Measurements from ENCODE around the gene FOXD1. TPM values are rescaled to one million over a fixed set of nuclear protein-coding genes. Genes with fewer than 3 reads are reported as not detected.

The FOXD1 gene
- total RNA-seq, 1 experiment from 2014 or later: 4.4 TPM

GRCh38 chr5:73419117-73419464 is 29.5 kb downstream of the FOXD1 start:
- Histone ChIP-seq H3K27me3 (replicated peaks; ENCODE audit: insufficient read depth, low read depth, low read length, poor library complexity) (peaks cover 63% of the 10 kb centered on the region), H3K4me1 (ENCODE audit: insufficient read depth, low read length, poor library complexity, severe bottlenecking) (no peaks in the 10 kb centered on the region)

GRCh38 chr5:73418244-73418691 is 30.3 kb downstream of the FOXD1 start:
- Histone ChIP-seq H3K27ac (ENCODE audit: low read depth, low read length, poor library complexity, severe bottlenecking) (no peak overlapping the region), H3K9me3 (ENCODE audit: low read depth, low read length, poor library complexity, severe bottlenecking) (no peaks in the 10 kb centered on the region), H3K4me1 (ENCODE audit: insufficient read depth, low read length, poor library complexity, severe bottlenecking) (no peaks in the 10 kb centered on the region), H3K4me3 (ENCODE audit: low read depth, low read length, poor library complexity, severe bottlenecking) (no peak overlapping the region), H3K36me3 (ENCODE audit: insufficient read depth, low read length, poor library complexity, severe bottlenecking) (no peaks in the 10 kb centered on the region), H3K27me3 (replicated peaks; ENCODE audit: insufficient read depth, low read depth, low read length, poor library complexity) (peaks cover 63% of the 10 kb centered on the region)
- CTCF ChIA-PET: no interaction called here
- POLR2A ChIA-PET (ENCODE audit: low non-redundant PET): no interaction called here
- DNase-seq (ENCODE audit: low spot score): no peak
- intact Hi-C loops (cut with micrococcal nuclease; ENCODE audit: unreplicated experiment): no loop called here
- no TSS peak for BruUV-seq (replicated peaks)
- TF ChIP-seq CTCF (conservative IDR thresholded peaks at IDR 0.05; ENCODE audit: low read depth, low read length) (no peak), EZH2 (IDR thresholded peaks at IDR 0.05; ENCODE audit: borderline replicate concordance, low read depth, low read length, poor library complexity, severe bottlenecking) (no peak)

More at GRCh38 chr5:73419117-73419464, 29.5 kb downstream of the FOXD1 start:
- Histone ChIP-seq H3K27ac (ENCODE audit: low read depth, low read length, poor library complexity, severe bottlenecking) (no peak overlapping the region), H3K36me3 (ENCODE audit: insufficient read depth, low read length, poor library complexity, severe bottlenecking) (no peaks in the 10 kb centered on the region), H3K9me3 (ENCODE audit: low read depth, low read length, poor library complexity, severe bottlenecking) (no peaks in the 10 kb centered on the region), H3K4me3 (ENCODE audit: low read depth, low read length, poor library complexity, severe bottlenecking) (no peak overlapping the region)
- ChIA-PET POLR2A (ENCODE audit: low non-redundant PET) (no interaction called here), CTCF (no interaction called here)
- TF ChIP-seq CTCF (conservative IDR thresholded peaks at IDR 0.05; ENCODE audit: low read depth, low read length): no peak
- TF ChIP-seq EZH2 (IDR thresholded peaks at IDR 0.05; ENCODE audit: borderline replicate concordance, low read depth, low read length, poor library complexity, severe bottlenecking): no peak
- intact Hi-C loops (cut with micrococcal nuclease; ENCODE audit: unreplicated experiment): no loop called here
- BruUV-seq (replicated peaks): no TSS peak
- DNase-seq (ENCODE audit: low spot score): no peak

GRCh38 chr5:73417303-73418034 is 31.1 kb downstream of the FOXD1 start:
- CTCF ChIA-PET: no interaction called here
- POLR2A ChIA-PET (ENCODE audit: low non-redundant PET): no interaction called here
- H3K27ac ChIP-seq (ENCODE audit: low read depth, low read length, poor library complexity, severe bottlenecking): no peak overlapping the region

GRCh38 chr5:73415617-73416016 is 33.0 kb downstream of the FOXD1 start:
- TF ChIP-seq EZH2 (IDR thresholded peaks at IDR 0.05; ENCODE audit: borderline replicate concordance, low read depth, low read length, poor library complexity, severe bottlenecking) (no peak), CTCF (conservative IDR thresholded peaks at IDR 0.05; ENCODE audit: low read depth, low read length) (no peak)
- H3K27ac ChIP-seq (ENCODE audit: low read depth, low read length, poor library complexity, severe bottlenecking): no peak overlapping the region
- POLR2A ChIA-PET (ENCODE audit: low non-redundant PET): no interaction called here
- intact Hi-C loops (cut with micrococcal nuclease; ENCODE audit: unreplicated experiment): no loop called here
- peaks cover 50% of the 10 kb centered on the region for H3K27me3 ChIP-seq (replicated peaks; ENCODE audit: insufficient read depth, low read depth, low read length, poor library complexity)
- CTCF ChIA-PET: no interaction called here
- BruUV-seq (replicated peaks): no TSS peak
- no peaks in the 10 kb centered on the region for H3K36me3 ChIP-seq (ENCODE audit: insufficient read depth, low read length, poor library complexity, severe bottlenecking)
- no peaks in the 10 kb centered on the region for H3K9me3 ChIP-seq (ENCODE audit: low read depth, low read length, poor library complexity, severe bottlenecking)
- no peaks in the 10 kb centered on the region for H3K4me1 ChIP-seq (ENCODE audit: insufficient read depth, low read length, poor library complexity, severe bottlenecking)
- DNase-seq (ENCODE audit: low spot score): no peak
- H3K4me3 ChIP-seq (ENCODE audit: low read depth, low read length, poor library complexity, severe bottlenecking): no peak overlapping the region

More at GRCh38 chr5:73417303-73418034, 31.1 kb downstream of the FOXD1 start:
- H3K27me3 ChIP-seq (replicated peaks; ENCODE audit: insufficient read depth, low read depth, low read length, poor library complexity): peaks cover 63% of the 10 kb centered on the region
- no peak for DNase-seq (ENCODE audit: low spot score)
- intact Hi-C loops (cut with micrococcal nuclease; ENCODE audit: unreplicated experiment): no loop called here
- no peak overlapping the region for H3K4me3 ChIP-seq (ENCODE audit: low read depth, low read length, poor library complexity, severe bottlenecking)
- no peaks in the 10 kb centered on the region for H3K4me1 ChIP-seq (ENCODE audit: insufficient read depth, low read length, poor library complexity, severe bottlenecking)
- H3K36me3 ChIP-seq (ENCODE audit: insufficient read depth, low read length, poor library complexity, severe bottlenecking): no peaks in the 10 kb centered on the region
- no TSS peak for BruUV-seq (replicated peaks)
- no peaks in the 10 kb centered on the region for H3K9me3 ChIP-seq (ENCODE audit: low read depth, low read length, poor library complexity, severe bottlenecking)
- TF ChIP-seq EZH2 (IDR thresholded peaks at IDR 0.05; ENCODE audit: borderline replicate concordance, low read depth, low read length, poor library complexity, severe bottlenecking): no peak

Measured in A673 (cell line).